K562 (cell line): ENCODE results near the gene KLF1. TPM values are rescaled to one million over a fixed set of nuclear protein-coding genes. Genes with fewer than 3 reads are reported as not detected.
A peak's percentile ranks its signal among the peaks of the same experiment; 100 is the strongest.

Experiments used
- FOXP4 ChIP-seq: sonication (generic); formaldehyde crosslinking; IDR thresholded peaks from 2 replicates; pipeline ENCODE4 v1.8.0; 2022; ENCODE audit warnings: mild to moderate bottlenecking, missing genetic modification reagents, borderline replicate concordance
- HIVEP1 ChIP-seq: fragments of 250-450 bp; sonication (Bioruptor Pico); IDR thresholded peaks from 2 replicates; pipeline ENCODE4 v1.4.0; 2020; ENCODE audit warnings: mild to moderate bottlenecking
- HNRNPK ChIP-seq: fragments of 200-400 bp; formaldehyde crosslinking; IDR thresholded peaks from one replicate; pipeline ENCODE4 v1.6.1; 2018; ENCODE audit warnings: mild to moderate bottlenecking, low read depth, low read length; ENCODE audit not compliant: poor library complexity, severe bottlenecking
- POLR3A ChIP-seq: IDR thresholded peaks from 2 replicates; pipeline ENCODE4 v1.6.1; 2011; ENCODE audit warnings: borderline replicate concordance, mild to moderate bottlenecking, moderate library complexity; ENCODE audit not compliant: insufficient read length, insufficient read depth; ENCODE audit errors: extremely low read depth
- YY1 ChIP-seq, 3 experiments: IDR thresholded peaks; 2 replicates each; pipeline ENCODE4 v1.6.1; 2011; ENCODE audit warnings: low read length in 2 of 3, mild to moderate bottlenecking in 2 of 3, moderate library complexity in 2 of 3, borderline replicate concordance in 1 of 3, control low read depth in 1 of 3, low read depth in 1 of 3; ENCODE audit not compliant: insufficient read depth in 3 of 3, insufficient replicate concordance in 2 of 3, control insufficient read depth in 1 of 3, insufficient read length in 1 of 3; ENCODE audit errors: extremely low read depth in 1 of 3
- polyA plus RNA-seq, 8 experiments: library from polyadenylated mRNA; depleted of rRNA in 4 of 8; stranded (reverse) in 5 of 8; unstranded in 3 of 8; fragments of >200 nt; fragmentation: Nextera tagmentation in 2 of 8; fragmentation: Illumina TruSeq in 1 of 8; extraction: Ambion mirVana in 2 of 8; extraction: Trizol in 1 of 8; gene quantifications; 2 replicates each; pipeline versions ENCODE4 v1.2.1 to v1.2.3, GENCODE V29; 2011 to 2014; ENCODE audit warnings: inconsistent platforms in 1 of 8, missing spikeins in 1 of 8
- total RNA-seq, 7 experiments: library from RNA; depleted of rRNA in 6 of 7; stranded (reverse); fragments of >200 nt in 6 of 7; fragmentation: Illumina TruSeq in 2 of 7; extraction: Trizol in 2 of 7; gene quantifications; 2 replicates each; pipeline versions ENCODE4 v1.2.1 to v1.2.3, GENCODE V29; 2011 to 2021; ENCODE audit warnings: low replicate concordance in 1 of 7
- TF ChIP-seq, protein P1 (sequence below): fragments of 250-450 bp; sonication (Bioruptor Pico); IDR thresholded peaks from 2 replicates; pipeline ENCODE4 v1.5.0; 2021; ENCODE audit warnings: mild to moderate bottlenecking, borderline replicate concordance
- TF ChIP-seq, protein P2 (sequence below): fragments of 250-450 bp; sonication (Bioruptor Pico); IDR thresholded peaks from 2 replicates; pipeline ENCODE4 v1.4.0; 2020; ENCODE audit warnings: mild to moderate bottlenecking, moderate library complexity
- TF ChIP-seq, protein P3 (sequence below): fragments of 250-450 bp; sonication (Bioruptor Pico); IDR thresholded peaks from 2 replicates; pipeline ENCODE4 v1.8.0; 2021; ENCODE audit warnings: mild to moderate bottlenecking, moderate library complexity
- TF ChIP-seq, protein P4 (sequence below): fragments of 450-650 bp; formaldehyde crosslinking; IDR thresholded peaks from 2 replicates; pipeline ENCODE4 v1.4.0; 2022; ENCODE audit warnings: missing genetic modification characterization

The KLF1 gene
- total and polyA plus RNA-seq, 9 of the 15 experiments (the other 6 are each of a cell fraction or from before 2014, with no cell fraction given): 8.4 to 163 (median 47.3) TPM

DNA sequence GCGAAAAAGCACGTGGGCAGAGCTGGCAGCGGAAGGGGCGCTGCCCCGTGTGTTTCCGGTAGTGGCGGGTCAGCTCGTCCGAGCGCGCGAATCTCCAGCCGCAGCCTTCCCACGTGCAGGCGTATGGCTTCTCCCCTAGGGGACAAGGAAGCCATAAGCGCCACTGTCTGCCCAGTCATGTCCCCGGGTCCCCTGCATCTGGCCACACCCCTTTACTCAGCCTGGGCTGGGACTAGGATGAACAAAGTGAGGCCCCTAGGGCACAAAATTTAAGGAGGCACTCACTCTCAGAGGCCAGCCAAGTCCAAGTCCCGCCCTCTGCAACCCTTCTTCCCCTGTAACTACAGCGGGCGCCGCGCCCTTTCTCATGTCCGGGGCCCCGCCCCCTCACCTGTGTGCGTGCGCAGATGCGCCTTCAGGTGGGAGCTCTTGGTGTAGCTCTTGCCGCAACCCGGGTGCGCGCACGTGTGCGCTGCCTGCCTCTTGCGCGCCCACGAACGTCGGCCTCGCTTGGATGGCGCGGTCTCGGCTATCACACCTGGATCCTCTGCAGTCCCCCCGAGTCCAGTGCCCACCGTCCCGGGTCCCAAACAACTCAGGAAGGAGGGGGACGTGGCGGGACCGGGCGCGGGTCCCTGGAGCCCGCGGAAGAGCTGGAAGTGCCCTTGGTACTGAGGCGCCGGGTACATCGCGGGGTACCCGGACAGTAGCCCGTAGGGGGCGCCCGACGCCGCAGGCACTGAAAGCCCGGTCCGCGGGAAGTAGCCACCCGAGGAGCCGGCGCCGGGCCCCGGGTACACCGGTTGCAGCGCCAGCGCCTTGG, 1.9 kb downstream of the KLF1 start (continued):
- TF ChIP-seq, protein P1, sequence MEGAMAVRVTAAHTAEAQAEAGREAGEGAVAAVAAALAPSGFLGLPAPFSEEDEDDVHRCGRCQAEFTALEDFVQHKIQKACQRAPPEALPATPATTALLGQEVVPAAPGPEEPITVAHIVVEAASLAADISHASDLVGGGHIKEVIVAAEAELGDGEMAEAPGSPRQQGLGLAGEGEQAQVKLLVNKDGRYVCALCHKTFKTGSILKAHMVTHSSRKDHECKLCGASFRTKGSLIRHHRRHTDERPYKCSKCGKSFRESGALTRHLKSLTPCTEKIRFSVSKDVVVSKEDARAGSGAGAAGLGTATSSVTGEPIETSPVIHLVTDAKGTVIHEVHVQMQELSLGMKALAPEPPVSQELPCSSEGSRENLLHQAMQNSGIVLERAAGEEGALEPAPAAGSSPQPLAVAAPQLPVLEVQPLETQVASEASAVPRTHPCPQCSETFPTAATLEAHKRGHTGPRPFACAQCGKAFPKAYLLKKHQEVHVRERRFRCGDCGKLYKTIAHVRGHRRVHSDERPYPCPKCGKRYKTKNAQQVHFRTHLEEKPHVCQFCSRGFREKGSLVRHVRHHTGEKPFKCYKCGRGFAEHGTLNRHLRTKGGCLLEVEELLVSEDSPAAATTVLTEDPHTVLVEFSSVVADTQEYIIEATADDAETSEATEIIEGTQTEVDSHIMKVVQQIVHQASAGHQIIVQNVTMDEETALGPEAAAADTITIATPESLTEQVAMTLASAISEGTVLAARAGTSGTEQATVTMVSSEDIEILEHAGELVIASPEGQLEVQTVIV (CRISPR knock-in tag): no peak
- peak; percentile 33 to 86 (median 77) for TF ChIP-seq YY1 (IDR thresholded peaks at IDR 0.05; ENCODE audit: borderline replicate concordance in 1 of 3, control insufficient read depth in 1 of 3, extremely low read depth in 1 of 3, insufficient read depth in 3 of 3, insufficient read length in 1 of 3, insufficient replicate concordance in 2 of 3, low read depth in 1 of 3, low read length in 2 of 3)
- TF ChIP-seq, protein P2, sequence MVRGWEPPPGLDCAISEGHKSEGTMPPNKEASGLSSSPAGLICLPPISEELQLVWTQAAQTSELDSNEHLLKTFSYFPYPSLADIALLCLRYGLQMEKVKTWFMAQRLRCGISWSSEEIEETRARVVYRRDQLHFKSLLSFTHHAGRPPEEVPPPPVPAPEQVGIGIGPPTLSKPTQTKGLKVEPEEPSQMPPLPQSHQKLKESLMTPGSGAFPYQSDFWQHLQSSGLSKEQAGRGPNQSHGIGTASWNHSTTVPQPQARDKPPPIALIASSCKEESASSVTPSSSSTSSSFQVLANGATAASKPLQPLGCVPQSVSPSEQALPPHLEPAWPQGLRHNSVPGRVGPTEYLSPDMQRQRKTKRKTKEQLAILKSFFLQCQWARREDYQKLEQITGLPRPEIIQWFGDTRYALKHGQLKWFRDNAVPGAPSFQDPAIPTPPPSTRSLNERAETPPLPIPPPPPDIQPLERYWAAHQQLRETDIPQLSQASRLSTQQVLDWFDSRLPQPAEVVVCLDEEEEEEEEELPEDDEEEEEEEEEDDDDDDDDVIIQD: no peak
- TF ChIP-seq, protein P3, sequence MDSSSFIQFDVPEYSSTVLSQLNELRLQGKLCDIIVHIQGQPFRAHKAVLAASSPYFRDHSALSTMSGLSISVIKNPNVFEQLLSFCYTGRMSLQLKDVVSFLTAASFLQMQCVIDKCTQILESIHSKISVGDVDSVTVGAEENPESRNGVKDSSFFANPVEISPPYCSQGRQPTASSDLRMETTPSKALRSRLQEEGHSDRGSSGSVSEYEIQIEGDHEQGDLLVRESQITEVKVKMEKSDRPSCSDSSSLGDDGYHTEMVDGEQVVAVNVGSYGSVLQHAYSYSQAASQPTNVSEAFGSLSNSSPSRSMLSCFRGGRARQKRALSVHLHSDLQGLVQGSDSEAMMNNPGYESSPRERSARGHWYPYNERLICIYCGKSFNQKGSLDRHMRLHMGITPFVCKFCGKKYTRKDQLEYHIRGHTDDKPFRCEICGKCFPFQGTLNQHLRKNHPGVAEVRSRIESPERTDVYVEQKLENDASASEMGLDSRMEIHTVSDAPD (CRISPR knock-in tag): no peak
- TF ChIP-seq, protein P4, sequence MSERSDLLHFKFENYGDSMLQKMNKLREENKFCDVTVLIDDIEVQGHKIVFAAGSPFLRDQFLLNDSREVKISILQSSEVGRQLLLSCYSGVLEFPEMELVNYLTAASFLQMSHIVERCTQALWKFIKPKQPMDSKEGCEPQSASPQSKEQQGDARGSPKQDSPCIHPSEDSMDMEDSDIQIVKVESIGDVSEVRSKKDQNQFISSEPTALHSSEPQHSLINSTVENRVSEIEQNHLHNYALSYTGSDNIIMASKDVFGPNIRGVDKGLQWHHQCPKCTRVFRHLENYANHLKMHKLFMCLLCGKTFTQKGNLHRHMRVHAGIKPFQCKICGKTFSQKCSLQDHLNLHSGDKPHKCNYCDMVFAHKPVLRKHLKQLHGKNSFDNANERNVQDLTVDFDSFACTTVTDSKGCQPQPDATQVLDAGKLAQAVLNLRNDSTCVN (CRISPR knock-in tag): no peak
- TF ChIP-seq HIVEP1: no peak
- TF ChIP-seq POLR3A: no peak
- TF ChIP-seq FOXP4 (CRISPR knock-in tag): peak; percentile 76
- no peak for TF ChIP-seq HNRNPK
